ENCODE measurements around the gene SNAP91. TPM values are rescaled to one million over a fixed set of nuclear protein-coding genes. Genes with fewer than 3 reads are reported as not detected.

Gene SNAP91
- total RNA-seq, 1 donor from 2014 or later: 2.1 TPM

Other genes with a start within 250 kb of the SNAP91 start
- gene PRSS35, start 196.6 kb downstream of the SNAP91 start, total RNA-seq: 29.7 TPM
- 1.6 TPM for gene RIPPLY2, start 144.3 kb upstream of the SNAP91 start, total RNA-seq
- 5.2 TPM for gene CYB5R4, start 150.6 kb upstream of the SNAP91 start, total RNA-seq